MM.1S (cell line): ENCODE results near the gene RGS12.

Source experiments
- DNase-seq: peaks from one replicate; pipeline ENCODE4 v3.0.0-alpha.2; 2015
- H2AFZ ChIP-seq: fragments of 300-600 bp; sonication (generic); 2 replicates; pipeline ENCODE4 v1.6.0; 2016; ENCODE audit warnings: antibody characterized with exemption, low read length
- H3F3A ChIP-seq: fragments of 300-600 bp; sonication (generic); 2 replicates; pipeline ENCODE4 v1.6.1; 2016; ENCODE audit warnings: mild to moderate bottlenecking, antibody characterized with exemption, low read length, moderate library complexity, mixed read lengths; ENCODE audit not compliant: insufficient read depth
- H3K27ac ChIP-seq: fragments of 300-600 bp; sonication (generic); 2 replicates; pipeline ENCODE4 v1.5.1; 2016; ENCODE audit warnings: mild to moderate bottlenecking, low read length
- H3K27me3 ChIP-seq: fragments of 300-600 bp; sonication (generic); replicated peaks from 2 replicates; pipeline ENCODE4 v1.6.0; 2016; ENCODE audit warnings: low read length; ENCODE audit not compliant: insufficient read depth
- H3K36me3 ChIP-seq: fragments of 300-600 bp; sonication (generic); replicated peaks from 2 replicates; pipeline ENCODE4 v1.6.1; 2016; ENCODE audit warnings: mild to moderate bottlenecking, low read length, mixed read lengths; ENCODE audit not compliant: insufficient read depth
- H3K4me1 ChIP-seq: fragments of 300-600 bp; sonication (generic); 2 replicates; pipeline ENCODE4 v1.6.1; 2016; ENCODE audit warnings: low read length, mixed read lengths
- H3K4me2 ChIP-seq: fragments of 300-600 bp; sonication (generic); 2 replicates; pipeline ENCODE4 v1.6.0; 2016; ENCODE audit warnings: low read depth, low read length
- H3K4me3 ChIP-seq: fragments of 300-600 bp; sonication (generic); 2 replicates; pipeline ENCODE4 v1.5.1; 2016; ENCODE audit warnings: low read length, mixed read lengths
- H3K79me2 ChIP-seq: fragments of 300-600 bp; sonication (generic); 2 replicates; pipeline ENCODE4 v1.6.1; 2016; ENCODE audit warnings: mixed run types, low read length, mixed read lengths
- H3K9ac ChIP-seq: fragments of 300-600 bp; sonication (generic); 2 replicates; pipeline ENCODE4 v1.6.1; 2016; ENCODE audit warnings: low read length, mixed read lengths
- H3K9me2 ChIP-seq: fragments of 300-600 bp; sonication (generic); replicated peaks from 2 replicates; pipeline ENCODE4 v1.6.1; 2016; ENCODE audit warnings: mild to moderate bottlenecking, low read length, mixed read lengths; ENCODE audit not compliant: insufficient read depth
- H3K9me3 ChIP-seq: fragments of 300-600 bp; sonication (generic); replicated peaks from 2 replicates; pipeline ENCODE4 v1.6.1; 2016; ENCODE audit warnings: mild to moderate bottlenecking, low read length, mixed read lengths; ENCODE audit not compliant: insufficient read depth
- H4K20me1 ChIP-seq: fragments of 300-600 bp; sonication (generic); 2 replicates; pipeline ENCODE4 v1.6.1; 2016; ENCODE audit warnings: mild to moderate bottlenecking, low read length, moderate library complexity, mixed read lengths; ENCODE audit not compliant: insufficient read depth
- CTCF ChIP-seq: fragments of 300-600 bp; sonication (generic); IDR thresholded peaks from 2 replicates; pipeline ENCODE4 v1.5.1; 2016; ENCODE audit warnings: antibody characterized with exemption, low read length, mixed read lengths
- EZH2 ChIP-seq: fragments of 300-600 bp; sonication (generic); optimal IDR thresholded peaks from 2 replicates; pipeline ENCODE3; 2017; ENCODE audit warnings: low read depth, mild to moderate bottlenecking, antibody characterized with exemption, low read length, mixed read lengths
- EZH2phosphoT487 ChIP-seq: fragments of 300-600 bp; sonication (generic); IDR thresholded peaks from 2 replicates; pipeline ENCODE4 v1.6.1; 2018; ENCODE audit warnings: antibody characterized with exemption, low read length

The RGS12 gene

GRCh38 chr4:3312362-3312761, 19.5 kb downstream of the RGS12 start:
- Histone ChIP-seq H3K9ac (no peak overlapping the region), H3K4me2 (no peak overlapping the region), H3K4me1 (no peaks in the 10 kb centered on the region), H2AFZ (no peak overlapping the region), H3K27me3 (no peaks in the 10 kb centered on the region), H4K20me1 (no peaks in the 10 kb centered on the region), H3K4me3 (no peak overlapping the region), H3K79me2 (peaks cover 2% of the 10 kb centered on the region; the same call in 1 of the 2 replicates), H3K9me3 (no peaks in the 10 kb centered on the region), H3K9me2 (no peaks in the 10 kb centered on the region), H3K27ac (no peak overlapping the region), H3K36me3 (no peaks in the 10 kb centered on the region), H3F3A (no peaks in the 10 kb centered on the region)
- DNase-seq = no peak
- TF ChIP-seq EZH2 (no peak), EZH2phosphoT487 (no peak), CTCF (no peak)

DNA sequence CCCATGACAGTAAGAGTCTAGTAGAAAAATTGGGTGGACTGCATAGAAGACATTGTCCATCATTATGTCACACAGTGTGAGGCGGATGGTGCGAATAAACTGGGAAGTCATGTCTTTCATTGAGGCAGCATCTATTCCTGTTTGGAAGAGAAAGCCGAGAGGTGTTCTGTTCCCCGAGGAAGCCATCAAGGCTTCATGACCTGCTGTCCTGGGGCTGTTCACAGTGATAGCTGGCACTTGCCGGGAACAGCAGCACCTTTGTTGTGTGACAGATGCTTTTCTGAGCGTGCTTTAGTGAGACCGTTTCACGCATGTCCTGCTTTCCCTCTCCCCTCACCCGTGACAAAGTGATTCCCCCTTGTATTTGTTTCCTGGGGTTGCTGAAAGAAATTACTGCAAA, 20.3 kb downstream of the RGS12 start:
- Histone ChIP-seq H3K4me1 (no peaks in the 10 kb centered on the region), H4K20me1 (no peaks in the 10 kb centered on the region), H3F3A (no peaks in the 10 kb centered on the region), H3K4me3 (no peak overlapping the region), H3K9me3 (no peaks in the 10 kb centered on the region), H3K27me3 (no peaks in the 10 kb centered on the region), H2AFZ (no peak overlapping the region), H3K36me3 (no peaks in the 10 kb centered on the region), H3K9me2 (no peaks in the 10 kb centered on the region), H3K79me2 (peaks cover 2% of the 10 kb centered on the region; the same call in 1 of the 2 replicates), H3K4me2 (no peak overlapping the region), H3K9ac (no peak overlapping the region), H3K27ac (no peak overlapping the region)
- TF ChIP-seq EZH2 (no peak), EZH2phosphoT487 (no peak), CTCF (no peak)
- no peak for DNase-seq

- DNase-seq = no peak
- H4K20me1 ChIP-seq = no peaks in the 10 kb centered on the region
- H3K79me2 ChIP-seq = peaks cover 1% of the 10 kb centered on the region; the same call in 1 of the 2 replicates
Observed at GRCh38 chr4:3313556-3314228, 20.9 kb downstream of the RGS12 start.

More at GRCh38 chr4:3313556-3314228, 20.9 kb downstream of the RGS12 start:
- H3K4me2 ChIP-seq = no peak overlapping the region
- H3K36me3 ChIP-seq = no peaks in the 10 kb centered on the region
- no peaks in the 10 kb centered on the region for H3F3A ChIP-seq
- no peak overlapping the region for H3K4me3 ChIP-seq
- H3K9me2 ChIP-seq = no peaks in the 10 kb centered on the region
- no peaks in the 10 kb centered on the region for H3K4me1 ChIP-seq
- TF ChIP-seq EZH2 (no peak), CTCF (no peak), EZH2phosphoT487 (no peak)
- H3K27ac ChIP-seq = no peak overlapping the region
- no peak overlapping the region for H2AFZ ChIP-seq
- no peak overlapping the region for H3K9ac ChIP-seq
- H3K27me3 ChIP-seq = no peaks in the 10 kb centered on the region
- H3K9me3 ChIP-seq = no peaks in the 10 kb centered on the region
